Measurements from ENCODE around the gene MAD1L1. TPM values are rescaled to one million over a fixed set of nuclear protein-coding genes. Genes with fewer than 3 reads are reported as not detected.

MAD1L1 gene
- total RNA-seq, 1 experiment from 2014 or later, result 50.8 TPM

DNA sequence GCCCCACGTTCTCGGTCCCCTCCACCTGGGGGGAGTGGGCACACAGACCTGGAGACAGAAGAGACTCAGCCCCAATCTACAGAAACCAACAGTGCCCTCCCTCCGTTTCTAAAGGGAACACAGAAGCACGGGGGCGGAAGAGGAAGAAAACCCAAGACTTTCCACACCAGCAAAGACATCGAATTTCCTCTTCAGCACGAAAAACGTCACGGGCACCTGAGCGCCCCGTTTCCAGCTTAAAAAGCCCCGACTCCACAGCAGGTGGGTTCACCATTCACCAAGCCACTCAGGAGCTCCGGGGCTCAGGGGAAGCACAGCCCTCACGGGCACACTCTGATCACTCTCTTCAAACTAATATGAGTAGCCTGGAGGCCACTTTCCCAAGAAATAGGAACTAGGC lies 28.9 kb upstream of the MAD1L1 start:
- intact Hi-C loops (cut with micrococcal nuclease; ENCODE audit: unreplicated experiment), result loop anchor here (1.0 kb wide), 1 partner anchor 19 kb away; no protein-coding TSS in a partner anchor
- Histone ChIP-seq H3K4me3 (no peak overlapping the region), H3K36me3 (ENCODE audit: low read depth) (no peaks in the 10 kb centered on the region), H2AFZ (no peak overlapping the region), H3K27me3 (ENCODE audit: insufficient read depth, low read depth) (no peaks in the 10 kb centered on the region), H3K4me2 (no peak overlapping the region), H3K79me2 (ENCODE audit: low read depth) (0 out of 2 replicates have a peak, but pooled peaks cover 3% of the 10 kb centered on the region), H3K4me1 (replicated peaks; ENCODE audit: insufficient read depth) (peaks cover 40% of the 10 kb centered on the region), H3K27ac (no peak overlapping the region), H3F3A (ENCODE audit: insufficient read depth, low read depth) (peaks cover 34% of the 10 kb centered on the region), H4K20me1 (ENCODE audit: insufficient read depth) (no peaks in the 10 kb centered on the region), H3K9me3 (ENCODE audit: insufficient read depth, low read depth) (no peaks in the 10 kb centered on the region), H3K9me2 (ENCODE audit: insufficient read depth) (no peaks in the 10 kb centered on the region)
- DNase-seq, result no peak
- ChIA-PET CTCF (interaction anchor here (0.6 kb wide), 1 partner anchor 28 kb away, joined by 4 read pairs; no protein-coding TSS in a partner anchor), POLR2A (ENCODE audit: unreplicated experiment) (no interaction called here)
- BruUV-seq (replicated peaks), result no TSS peak
- TF ChIP-seq, protein P1, sequence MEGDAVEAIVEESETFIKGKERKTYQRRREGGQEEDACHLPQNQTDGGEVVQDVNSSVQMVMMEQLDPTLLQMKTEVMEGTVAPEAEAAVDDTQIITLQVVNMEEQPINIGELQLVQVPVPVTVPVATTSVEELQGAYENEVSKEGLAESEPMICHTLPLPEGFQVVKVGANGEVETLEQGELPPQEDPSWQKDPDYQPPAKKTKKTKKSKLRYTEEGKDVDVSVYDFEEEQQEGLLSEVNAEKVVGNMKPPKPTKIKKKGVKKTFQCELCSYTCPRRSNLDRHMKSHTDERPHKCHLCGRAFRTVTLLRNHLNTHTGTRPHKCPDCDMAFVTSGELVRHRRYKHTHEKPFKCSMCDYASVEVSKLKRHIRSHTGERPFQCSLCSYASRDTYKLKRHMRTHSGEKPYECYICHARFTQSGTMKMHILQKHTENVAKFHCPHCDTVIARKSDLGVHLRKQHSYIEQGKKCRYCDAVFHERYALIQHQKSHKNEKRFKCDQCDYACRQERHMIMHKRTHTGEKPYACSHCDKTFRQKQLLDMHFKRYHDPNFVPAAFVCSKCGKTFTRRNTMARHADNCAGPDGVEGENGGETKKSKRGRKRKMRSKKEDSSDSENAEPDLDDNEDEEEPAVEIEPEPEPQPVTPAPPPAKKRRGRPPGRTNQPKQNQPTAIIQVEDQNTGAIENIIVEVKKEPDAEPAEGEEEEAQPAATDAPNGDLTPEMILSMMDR (conservative IDR thresholded peaks at IDR 0.05), result no peak
- TF ChIP-seq EZH2 (IDR thresholded peaks at IDR 0.05; ENCODE audit: low read depth), result no peak

DNA sequence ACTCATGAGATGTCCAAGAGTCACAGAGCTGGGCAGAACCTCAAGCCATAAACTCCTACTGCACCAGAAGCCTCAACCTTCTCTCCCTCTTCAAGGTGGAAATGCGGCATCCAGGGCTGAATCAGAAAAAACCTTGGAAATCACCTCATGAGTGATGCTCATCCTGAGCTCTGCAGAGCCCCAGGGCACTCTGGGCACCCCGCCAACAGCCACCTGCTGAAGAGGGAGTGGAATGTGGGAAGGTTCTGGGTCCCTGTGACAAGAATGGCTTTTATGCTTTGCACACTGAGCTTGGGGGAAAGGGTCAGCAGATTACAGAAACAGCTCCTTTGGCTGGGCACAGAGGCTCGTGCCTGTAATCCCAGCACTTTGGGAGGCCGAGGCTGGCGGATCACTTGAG lies 28.1 kb upstream of the MAD1L1 start:
- Histone ChIP-seq H3F3A (ENCODE audit: insufficient read depth, low read depth) (peaks cover 33% of the 10 kb centered on the region), H3K27me3 (ENCODE audit: insufficient read depth, low read depth) (no peaks in the 10 kb centered on the region), H3K79me2 (ENCODE audit: low read depth) (0 out of 2 replicates have a peak, but pooled peaks cover 3% of the 10 kb centered on the region), H3K4me1 (replicated peaks; ENCODE audit: insufficient read depth) (peaks cover 40% of the 10 kb centered on the region), H3K4me2 (peak overlapping the region; percentile 43), H3K36me3 (ENCODE audit: low read depth) (no peaks in the 10 kb centered on the region), H2AFZ (no peak overlapping the region), H3K27ac (peak overlapping the region; percentile 32), H4K20me1 (ENCODE audit: insufficient read depth) (no peaks in the 10 kb centered on the region), H3K9me3 (ENCODE audit: insufficient read depth, low read depth) (no peaks in the 10 kb centered on the region), H3K4me3 (no peak overlapping the region), H3K9me2 (ENCODE audit: insufficient read depth) (no peaks in the 10 kb centered on the region)
- intact Hi-C loops (cut with micrococcal nuclease; ENCODE audit: unreplicated experiment), result loop anchor here (1.0 kb wide), 1 partner anchor 19 kb away; no protein-coding TSS in a partner anchor
- DNase-seq, result peak; percentile 98
- ChIA-PET POLR2A (ENCODE audit: unreplicated experiment) (interaction anchor here (0.6 to 1.0 kb wide), 2 partner anchors 19 to 802 kb away, joined by 3 to 19 read pairs; partner anchors contain the start of genes MRM2 and NUDT1), CTCF (interaction anchor here (0.8 kb wide), 1 partner anchor 9 kb away, joined by 3 read pairs; no protein-coding TSS in a partner anchor)
- TF ChIP-seq, protein P1 (conservative IDR thresholded peaks at IDR 0.05), result no peak
- no peak for TF ChIP-seq EZH2 (IDR thresholded peaks at IDR 0.05; ENCODE audit: low read depth)
- no TSS peak for BruUV-seq (replicated peaks)

DNA sequence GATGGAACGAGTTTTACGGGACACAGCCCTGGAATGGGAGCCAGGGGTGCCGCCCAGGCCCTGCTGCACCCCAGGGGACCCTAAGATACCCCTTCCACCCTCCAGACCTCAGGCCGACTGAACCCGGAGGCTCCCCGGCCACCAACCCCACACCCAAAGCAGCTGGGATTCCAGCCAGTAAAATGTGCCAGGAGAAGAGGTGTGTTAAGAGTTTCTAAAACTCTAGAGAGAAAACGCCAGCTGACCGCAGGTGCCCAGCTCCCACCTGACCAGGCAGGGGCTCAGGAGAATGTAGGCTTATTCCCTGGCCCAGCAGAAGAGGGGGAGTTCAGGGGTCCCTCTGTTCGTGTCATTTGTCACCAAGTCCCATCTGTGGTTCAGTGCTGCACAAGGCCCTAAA lies 26.7 kb upstream of the MAD1L1 start:
- Histone ChIP-seq H3K9me3 (ENCODE audit: insufficient read depth, low read depth) (no peaks in the 10 kb centered on the region), H2AFZ (no peak overlapping the region), H3K4me2 (no peak overlapping the region), H3K27me3 (ENCODE audit: insufficient read depth, low read depth) (no peaks in the 10 kb centered on the region), H3K36me3 (ENCODE audit: low read depth) (no peaks in the 10 kb centered on the region), H3K9me2 (ENCODE audit: insufficient read depth) (no peaks in the 10 kb centered on the region), H3K27ac (no peak overlapping the region), H3F3A (ENCODE audit: insufficient read depth, low read depth) (peaks cover 42% of the 10 kb centered on the region), H3K4me3 (no peak overlapping the region), H3K79me2 (ENCODE audit: low read depth) (0 out of 2 replicates have a peak, but pooled peaks cover 3% of the 10 kb centered on the region), H3K4me1 (replicated peaks; ENCODE audit: insufficient read depth) (peaks cover 47% of the 10 kb centered on the region), H4K20me1 (ENCODE audit: insufficient read depth) (no peaks in the 10 kb centered on the region)
- no peak for DNase-seq
- CTCF ChIA-PET, result no interaction called here
- POLR2A ChIA-PET (ENCODE audit: unreplicated experiment), result no interaction called here
- BruUV-seq (replicated peaks), result no TSS peak
- TF ChIP-seq EZH2 (IDR thresholded peaks at IDR 0.05; ENCODE audit: low read depth), result no peak
- TF ChIP-seq, protein P1 (conservative IDR thresholded peaks at IDR 0.05), result no peak
- intact Hi-C loops (cut with micrococcal nuclease; ENCODE audit: unreplicated experiment), result no loop called here

Measured in PC-9 (cell line).